ENCODE measurements around the gene UBE2G1.
"Not testable (repeated sequence)": the region's sequence is repeated elsewhere in the genome, so short reads cannot be mapped to it uniquely, and the experiment has no call there.

Gene UBE2G1

GRCh38 chr17:4354862-4355514 lies 11.5 kb downstream of the UBE2G1 start:
- Histone ChIP-seq H3K9me3 (replicated peaks in 1 of 2; ENCODE audit: control insufficient read depth in 2 of 2, insufficient read depth in 1 of 2, low read depth in 1 of 2, low read length in 2 of 2) (no peaks in the 10 kb centered on the region), H2BK120ac (ENCODE audit: low read depth, low read length) (no peak overlapping the region), H3K27ac (replicated peaks; ENCODE audit: low read length) (no peak overlapping the region), H3K79me1 (ENCODE audit: low read depth, low read length) (peaks cover 3% of the 10 kb centered on the region), H4K91ac (ENCODE audit: low read depth, low read length, poor library complexity) (no peak overlapping the region), H3K23ac (ENCODE audit: low read depth, low read length, poor library complexity) (no peak overlapping the region), H2BK5ac (ENCODE audit: low read length) (no peak overlapping the region), H3K4me1 (ENCODE audit: control insufficient read depth in 2 of 2, insufficient read depth in 1 of 2, low read depth in 1 of 2, low read length in 2 of 2) (no peaks in the 10 kb centered on the region), H3K14ac (ENCODE audit: low read length) (no peak overlapping the region), H2BK12ac (ENCODE audit: low read length) (no peak overlapping the region), H4K8ac (ENCODE audit: low read depth, low read length) (no peak overlapping the region), H2BK15ac (ENCODE audit: low read length) (no peak overlapping the region), H3K18ac (ENCODE audit: low read length) (no peak overlapping the region), H3K4ac (ENCODE audit: low read length) (no peak overlapping the region), H3K27me3 (ENCODE audit: control insufficient read depth in 3 of 3, insufficient read depth in 3 of 3, low read depth in 1 of 3, low read length in 3 of 3) (no peaks in the 10 kb centered on the region), H2AFZ (ENCODE audit: low read length) (no peak overlapping the region), H3K9ac (ENCODE audit: low read depth, low read length, poor library complexity) (no peak overlapping the region), H3K4me3 (ENCODE audit: low read length in 2 of 2) (no peak overlapping the region), H3K36me3 (replicated peaks in 1 of 2; ENCODE audit: control insufficient read depth in 2 of 2, insufficient read depth in 2 of 2, low read length in 2 of 2) (peaks cover 0 to 5% of the 10 kb centered on the region in 2 donors), H2AK5ac (ENCODE audit: low read depth, low read length) (no peak overlapping the region), H3K4me2 (ENCODE audit: insufficient read depth, low read length, poor library complexity, severe bottlenecking) (no peak overlapping the region)
- DNase-seq (ENCODE audit: low spot score): no peak
- WGBS, 2 donors (ENCODE audit: extremely low coverage in 2 of 2, insufficient read length in 2 of 2, insufficient replicate concordance in 1 of 2): no CpG with 5 or more reads among the region's 11 CpGs

DNA sequence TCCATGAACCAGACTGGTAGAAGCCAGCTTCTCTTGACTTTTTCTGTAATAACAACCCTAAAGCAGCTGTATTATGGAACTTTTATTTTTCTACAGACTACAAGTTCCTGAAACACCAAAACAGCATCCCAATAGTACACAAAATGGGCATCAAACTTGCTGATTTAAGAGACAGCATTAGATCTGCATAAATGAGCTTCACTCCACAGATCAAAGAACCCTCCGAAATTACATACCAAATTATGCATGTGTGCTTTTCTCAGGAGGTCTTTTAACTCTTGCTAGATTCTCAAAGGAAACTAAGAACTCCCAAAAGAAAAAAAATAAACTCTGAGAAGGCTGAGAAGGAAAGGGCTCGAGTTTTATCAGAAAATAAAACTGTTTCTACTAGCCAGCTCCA lies 12.3 kb downstream of the UBE2G1 start:
- no peak overlapping the region for H3K18ac ChIP-seq (ENCODE audit: low read length)
- WGBS, 2 donors (ENCODE audit: extremely low coverage in 2 of 2, insufficient read length in 2 of 2, insufficient replicate concordance in 1 of 2): no CpG with 5 or more reads among the region's 2 CpGs
- no peaks in the 10 kb centered on the region for H3K4me1 ChIP-seq (ENCODE audit: control insufficient read depth in 2 of 2, insufficient read depth in 1 of 2, low read depth in 1 of 2, low read length in 2 of 2)
- no peak overlapping the region for H3K9ac ChIP-seq (ENCODE audit: low read depth, low read length, poor library complexity)
- no peak overlapping the region for H3K27ac ChIP-seq (replicated peaks; ENCODE audit: low read length)
- no peak overlapping the region for H4K8ac ChIP-seq (ENCODE audit: low read depth, low read length)
- H3K4me3 ChIP-seq (ENCODE audit: low read length in 2 of 2): no peak overlapping the region
- no peak overlapping the region for H2BK12ac ChIP-seq (ENCODE audit: low read length)
- no peaks in the 10 kb centered on the region for H3K27me3 ChIP-seq (ENCODE audit: control insufficient read depth in 3 of 3, insufficient read depth in 3 of 3, low read depth in 1 of 3, low read length in 3 of 3)
- H3K23ac ChIP-seq (ENCODE audit: low read depth, low read length, poor library complexity): no peak overlapping the region
- H2BK120ac ChIP-seq (ENCODE audit: low read depth, low read length): no peak overlapping the region
- no peak overlapping the region for H4K91ac ChIP-seq (ENCODE audit: low read depth, low read length, poor library complexity)
- H3K4ac ChIP-seq (ENCODE audit: low read length): no peak overlapping the region
- H3K79me1 ChIP-seq (ENCODE audit: low read depth, low read length): peaks cover 3% of the 10 kb centered on the region
- H3K14ac ChIP-seq (ENCODE audit: low read length): no peak overlapping the region
- H3K4me2 ChIP-seq (ENCODE audit: insufficient read depth, low read length, poor library complexity, severe bottlenecking): no peak overlapping the region
- H3K36me3 ChIP-seq (replicated peaks in 1 of 2; ENCODE audit: control insufficient read depth in 2 of 2, insufficient read depth in 2 of 2, low read length in 2 of 2): peaks cover 0 to 3% of the 10 kb centered on the region in 2 donors
- no peaks in the 10 kb centered on the region for H3K9me3 ChIP-seq (replicated peaks in 1 of 2; ENCODE audit: control insufficient read depth in 2 of 2, insufficient read depth in 1 of 2, low read depth in 1 of 2, low read length in 2 of 2)
- no peak for DNase-seq (ENCODE audit: low spot score)
- no peak overlapping the region for H2AFZ ChIP-seq (ENCODE audit: low read length)
- H2BK5ac ChIP-seq (ENCODE audit: low read length): no peak overlapping the region
- H2BK15ac ChIP-seq (ENCODE audit: low read length): no peak overlapping the region
- no peak overlapping the region for H2AK5ac ChIP-seq (ENCODE audit: low read depth, low read length)

GRCh38 chr17:4350214-4350613 lies 16.3 kb downstream of the UBE2G1 start:
- not testable (repeated sequence) for H4K8ac ChIP-seq (ENCODE audit: low read depth, low read length); H3K4me2 ChIP-seq (ENCODE audit: insufficient read depth, low read length, poor library complexity, severe bottlenecking); H3K27me3 ChIP-seq (ENCODE audit: control insufficient read depth in 3 of 3, insufficient read depth in 3 of 3, low read depth in 1 of 3, low read length in 3 of 3); H2BK12ac ChIP-seq (ENCODE audit: low read length); H3K18ac ChIP-seq (ENCODE audit: low read length); H3K9me3 ChIP-seq (replicated peaks in 1 of 2; ENCODE audit: control insufficient read depth in 2 of 2, insufficient read depth in 1 of 2, low read depth in 1 of 2, low read length in 2 of 2); H3K14ac ChIP-seq (ENCODE audit: low read length); H3K27ac ChIP-seq (replicated peaks; ENCODE audit: low read length); H3K79me1 ChIP-seq (ENCODE audit: low read depth, low read length); H3K23ac ChIP-seq (ENCODE audit: low read depth, low read length, poor library complexity); H3K4ac ChIP-seq (ENCODE audit: low read length); H2BK15ac ChIP-seq (ENCODE audit: low read length); H2BK5ac ChIP-seq (ENCODE audit: low read length); DNase-seq (ENCODE audit: low spot score); H2AFZ ChIP-seq (ENCODE audit: low read length); H2AK5ac ChIP-seq (ENCODE audit: low read depth, low read length); H3K9ac ChIP-seq (ENCODE audit: low read depth, low read length, poor library complexity); H2BK120ac ChIP-seq (ENCODE audit: low read depth, low read length); H3K4me1 ChIP-seq (ENCODE audit: control insufficient read depth in 2 of 2, insufficient read depth in 1 of 2, low read depth in 1 of 2, low read length in 2 of 2); H4K91ac ChIP-seq (ENCODE audit: low read depth, low read length, poor library complexity); H3K36me3 ChIP-seq (replicated peaks in 1 of 2; ENCODE audit: control insufficient read depth in 2 of 2, insufficient read depth in 2 of 2, low read length in 2 of 2); H3K4me3 ChIP-seq (ENCODE audit: low read length in 2 of 2)
- WGBS, 2 donors (ENCODE audit: extremely low coverage in 2 of 2, insufficient read length in 2 of 2, insufficient replicate concordance in 1 of 2): no CpG with 5 or more reads among the region's 2 CpGs

GRCh38 chr17:4345581-4346252 lies 20.8 kb downstream of the UBE2G1 start:
- Histone ChIP-seq H3K18ac (ENCODE audit: low read length) (no peak overlapping the region), H3K23ac (ENCODE audit: low read depth, low read length, poor library complexity) (no peak overlapping the region), H3K14ac (ENCODE audit: low read length) (no peak overlapping the region), H4K8ac (ENCODE audit: low read depth, low read length) (no peak overlapping the region), H3K4ac (ENCODE audit: low read length) (no peak overlapping the region), H3K9ac (ENCODE audit: low read depth, low read length, poor library complexity) (no peak overlapping the region), H2AFZ (ENCODE audit: low read length) (no peak overlapping the region), H3K4me1 (ENCODE audit: control insufficient read depth in 2 of 2, insufficient read depth in 1 of 2, low read depth in 1 of 2, low read length in 2 of 2) (peaks cover 0 to 4% of the 10 kb centered on the region in 2 donors), H3K27ac (replicated peaks; ENCODE audit: low read length) (no peak overlapping the region), H3K27me3 (ENCODE audit: control insufficient read depth in 3 of 3, insufficient read depth in 3 of 3, low read depth in 1 of 3, low read length in 3 of 3) (no peaks in the 10 kb centered on the region), H2AK5ac (ENCODE audit: low read depth, low read length) (no peak overlapping the region), H2BK5ac (ENCODE audit: low read length) (no peak overlapping the region), H3K9me3 (replicated peaks in 1 of 2; ENCODE audit: control insufficient read depth in 2 of 2, insufficient read depth in 1 of 2, low read depth in 1 of 2, low read length in 2 of 2) (no peaks in the 10 kb centered on the region), H3K4me2 (ENCODE audit: insufficient read depth, low read length, poor library complexity, severe bottlenecking) (no peak overlapping the region), H3K79me1 (ENCODE audit: low read depth, low read length) (peaks cover 8% of the 10 kb centered on the region), H2BK15ac (ENCODE audit: low read length) (no peak overlapping the region), H2BK120ac (ENCODE audit: low read depth, low read length) (no peak overlapping the region), H3K36me3 (replicated peaks in 1 of 2; ENCODE audit: control insufficient read depth in 2 of 2, insufficient read depth in 2 of 2, low read length in 2 of 2) (peaks cover 1 to 2% of the 10 kb centered on the region in 2 donors), H3K4me3 (ENCODE audit: low read length in 2 of 2) (no peak overlapping the region), H2BK12ac (ENCODE audit: low read length) (no peak overlapping the region), H4K91ac (ENCODE audit: low read depth, low read length, poor library complexity) (no peak overlapping the region)
- WGBS, 2 donors (ENCODE audit: extremely low coverage in 2 of 2, insufficient read length in 2 of 2, insufficient replicate concordance in 1 of 2): no CpG with 5 or more reads among the region's 2 CpGs
- no peak for DNase-seq (ENCODE audit: low spot score)

Measured in neuronal stem cell (in vitro differentiated cells).